Upper lobe of left lung (tissue), 6 donors: ENCODE results near the gene EIF4G3. TPM values are rescaled to one million over a fixed set of nuclear protein-coding genes. Genes with fewer than 3 reads are reported as not detected.

Source experiments
- ATAC-seq, 2 donors: fragments of 200-7000 bp; cut with Tn5 transposase; one replicate each; pipeline ENCODE4 v1.9.1; 2022; ENCODE audit warnings: mild to moderate bottlenecking in 2 of 2, moderate library complexity in 2 of 2; ENCODE audit not compliant: low FRiP score in 2 of 2
- DNase-seq, 2 donors: peaks; one replicate each; pipeline ENCODE4 v3.0.0-alpha.2; 2019 to 2020
- H3K27ac ChIP-seq, 4 donors: fragments of 200-600 bp; sonication (generic); one replicate each; pipeline ENCODE4 v1.5.1; 2016 to 2019
- H3K27me3 ChIP-seq, 4 donors: fragments of 200-600 bp; sonication (generic); one replicate each; pipeline ENCODE4 v1.5.1; 2017 to 2019
- H3K36me3 ChIP-seq, 4 donors: fragments of 200-600 bp; sonication (generic); one replicate each; pipeline ENCODE4 v1.5.1; 2016 to 2019
- H3K4me1 ChIP-seq, 4 donors: fragments of 200-600 bp; sonication (generic); one replicate each; pipeline ENCODE4 v1.5.1; 2018 to 2019
- H3K4me3 ChIP-seq, 4 donors: fragments of 200-600 bp; sonication (generic); one replicate each; pipeline ENCODE4 v1.5.1; 2017 to 2019; ENCODE audit warnings: mild to moderate bottlenecking in 2 of 4, moderate library complexity in 1 of 4
- H3K9me3 ChIP-seq, 4 donors: fragments of 200-600 bp; sonication (generic); one replicate each; pipeline ENCODE4 v1.5.1; 2018 to 2019
- CTCF ChIP-seq, 6 experiments: fragments of 450-650 bp in 4 of 6; fragments of 200-600 bp in 2 of 6; sonication (generic) in 2 of 6; IDR thresholded peaks; one replicate each; pipeline ENCODE4 v1.5.1; 2016 to 2019; ENCODE audit warnings: antibody characterized with exemption in 6 of 6
- EP300 ChIP-seq, 4 donors: sonication (generic); formaldehyde crosslinking; IDR thresholded peaks; one replicate each; pipeline ENCODE4 v1.5.1; 2017; ENCODE audit warnings: antibody characterized with exemption in 4 of 4, control low read depth in 2 of 4
- POLR2A ChIP-seq, 4 donors: fragments of 450-650 bp; IDR thresholded peaks; one replicate each; pipeline ENCODE4 v1.5.1; 2016 to 2017; ENCODE audit warnings: antibody characterized with exemption in 4 of 4, mild to moderate bottlenecking in 2 of 4
- POLR2AphosphoS5 ChIP-seq, 2 donors: sonication (generic); formaldehyde crosslinking; IDR thresholded peaks; one replicate each; pipeline ENCODE4 v1.5.1; 2017; ENCODE audit warnings: antibody characterized with exemption in 2 of 2
- WGBS, 2 donors: methylation state at CpG; one replicate each; pipeline ENCODE4 v1.1.5; 2017 to 2018; 5-methylcytosine and 5-hydroxymethylcytosine counted together
- total RNA-seq, 6 donors: library from RNA; depleted of rRNA in 4 of 6; stranded (reverse); fragments of >200 nt in 4 of 6; gene quantifications; one replicate each; pipeline versions ENCODE4 v1.1.0 to v1.2.1, GENCODE V29; 2016 to 2021
- donor health status: DM: no; HTN: no; CAD: no; lungs with moderate emphysema.
- donor health status: DM: no; HTN: yes; CAD: no; lungs with severe emphysema.

EIF4G3 gene
- total RNA-seq, 6 donors from 2014 or later = 23.7 to 75.4 (median 38.3) TPM

- ATAC-seq (no peak), DNase-seq (no peak)
- peaks cover 0 to 9% (median 3%) of the 10 kb centered on the region in 4 donors for H3K4me1 ChIP-seq
- H3K36me3 ChIP-seq = no peaks in the 10 kb centered on the region
- TF ChIP-seq POLR2A (IDR thresholded peaks at IDR 0.05) (no peak), EP300 (IDR thresholded peaks at IDR 0.05) (no peak), POLR2AphosphoS5 (IDR thresholded peaks at IDR 0.05) (no peak), CTCF (IDR thresholded peaks at IDR 0.05) (no peak)
- H3K27ac ChIP-seq = no peak overlapping the region
- H3K4me3 ChIP-seq = no peak overlapping the region
- no peaks in the 10 kb centered on the region for H3K27me3 ChIP-seq
- H3K9me3 ChIP-seq = no peaks in the 10 kb centered on the region
Measured at GRCh38 chr1:20987831-20988825, 188.6 kb downstream of the EIF4G3 start.

- peaks cover 0 to 6% (median 4%) of the 10 kb centered on the region in 4 donors for H3K4me1 ChIP-seq
- WGBS, 2 donors = 94 to 95% methylated on average over 3 of the region's 3 CpGs
- H3K27ac ChIP-seq = no peak overlapping the region
- peaks cover 0 to 5% (median 0%) of the 10 kb centered on the region in 4 donors for H3K36me3 ChIP-seq
- TF ChIP-seq CTCF (IDR thresholded peaks at IDR 0.05) (no peak), POLR2A (IDR thresholded peaks at IDR 0.05) (no peak), POLR2AphosphoS5 (IDR thresholded peaks at IDR 0.05) (no peak), EP300 (IDR thresholded peaks at IDR 0.05) (no peak)
- H3K27me3 ChIP-seq = no peaks in the 10 kb centered on the region
- DNase-seq = no peak
- no peaks in the 10 kb centered on the region for H3K9me3 ChIP-seq
- no peak overlapping the region for H3K4me3 ChIP-seq
- ATAC-seq = no peak
Measured at GRCh38 chr1:20983297-20983889, 193.3 kb downstream of the EIF4G3 start.

GRCh38 chr1:20982316-20982715, 194.4 kb downstream of the EIF4G3 start:
- no peak overlapping the region for H3K4me3 ChIP-seq
- no peak for TF ChIP-seq CTCF (IDR thresholded peaks at IDR 0.05)
- no peak for TF ChIP-seq POLR2AphosphoS5 (IDR thresholded peaks at IDR 0.05)
- no peak for TF ChIP-seq EP300 (IDR thresholded peaks at IDR 0.05)
- no peak for TF ChIP-seq POLR2A (IDR thresholded peaks at IDR 0.05)
- no peak overlapping the region for H3K27ac ChIP-seq
- H3K9me3 ChIP-seq = no peaks in the 10 kb centered on the region
- peaks cover 0 to 5% (median 0%) of the 10 kb centered on the region in 4 donors for H3K36me3 ChIP-seq
- no peak for DNase-seq
- ATAC-seq = no peak
- no peaks in the 10 kb centered on the region for H3K27me3 ChIP-seq
- H3K4me1 ChIP-seq = peaks cover 0 to 6% (median 4%) of the 10 kb centered on the region in 4 donors

GRCh38 chr1:20981915-20982314, 194.8 kb downstream of the EIF4G3 start:
- H3K36me3 ChIP-seq = peaks cover 0 to 5% (median 0%) of the 10 kb centered on the region in 4 donors
- peaks cover 0 to 6% (median 4%) of the 10 kb centered on the region in 4 donors for H3K4me1 ChIP-seq
- H3K27ac ChIP-seq = no peak overlapping the region
- TF ChIP-seq CTCF (IDR thresholded peaks at IDR 0.05) = peak in 3 of 6 experiments; percentile 15 to 37 (median 34)
- TF ChIP-seq POLR2AphosphoS5 (IDR thresholded peaks at IDR 0.05) = no peak
- no peak for TF ChIP-seq EP300 (IDR thresholded peaks at IDR 0.05)
- ATAC-seq (no peak), DNase-seq (no peak)
- no peaks in the 10 kb centered on the region for H3K9me3 ChIP-seq
- no peaks in the 10 kb centered on the region for H3K27me3 ChIP-seq
- H3K4me3 ChIP-seq = no peak overlapping the region
